SU-DHL-6 (cell line): ENCODE measurements around the gene HSPB1.

Experiments
- H2AFZ ChIP-seq: fragments of 200-600 bp; sonication (generic); 2 replicates; pipeline ENCODE4 v1.6.1; 2014; ENCODE audit warnings: low read depth, mild to moderate bottlenecking, moderate library complexity, mixed read lengths, antibody characterized with exemption, low read length; ENCODE audit not compliant: severe bottlenecking
- H3F3A ChIP-seq: fragments of 200-600 bp; shearing (Covaris generic); 2 replicates; pipeline ENCODE4 v1.6.0; 2016; ENCODE audit warnings: antibody characterized with exemption, mild to moderate bottlenecking; ENCODE audit not compliant: insufficient read depth
- H3K27ac ChIP-seq: fragments of 200-600 bp; sonication (generic); 2 replicates; pipeline ENCODE4 v1.5.1; 2016; ENCODE audit warnings: low read depth, mild to moderate bottlenecking, low read length, moderate library complexity, mixed read lengths
- H3K27me3 ChIP-seq: fragments of 200-600 bp; sonication (generic), shearing (Covaris generic); 2 replicates; pipeline ENCODE4 v1.6.0; 2014; ENCODE audit warnings: mild to moderate bottlenecking, low read length
- H3K36me3 ChIP-seq: fragments of 200-600 bp; sonication (generic); 2 replicates; pipeline ENCODE4 v1.6.1; 2014; ENCODE audit warnings: mild to moderate bottlenecking, low read length, mixed read lengths
- H3K4me2 ChIP-seq: fragments of 300-600, 200-600 bp; shearing (Covaris generic), sonication (generic); 2 replicates; pipeline ENCODE4 v1.6.0; 2014; ENCODE audit warnings: low read length, low read depth, mild to moderate bottlenecking; ENCODE audit not compliant: poor library complexity, severe bottlenecking
- H3K4me3 ChIP-seq: fragments of 200-600 bp; sonication (generic); 2 replicates; pipeline ENCODE4 v1.5.1; 2014; ENCODE audit warnings: antibody characterized with exemption, low read length, mild to moderate bottlenecking, mixed read lengths; ENCODE audit not compliant: insufficient read depth, poor library complexity, severe bottlenecking
- H3K79me2 ChIP-seq: fragments of 200-600 bp; sonication (generic); 2 replicates; pipeline ENCODE4 v1.6.1; 2014; ENCODE audit warnings: mild to moderate bottlenecking, low read length, moderate library complexity; ENCODE audit not compliant: insufficient read depth
- H3K9ac ChIP-seq: fragments of 200-600 bp; sonication (generic); 2 replicates; pipeline ENCODE4 v1.7.0; 2014; ENCODE audit warnings: mild to moderate bottlenecking, low read length
- H3K9me2 ChIP-seq: fragments of 200-600 bp; sonication (generic); replicated peaks from 2 replicates; pipeline ENCODE4 v1.6.1; 2014; ENCODE audit warnings: low read length; ENCODE audit not compliant: insufficient read depth
- H3K9me3 ChIP-seq: fragments of 200-600 bp; sonication (generic); 2 replicates; pipeline ENCODE4 v1.6.1; 2014; ENCODE audit warnings: low read length, mixed read lengths; ENCODE audit not compliant: insufficient read depth
- H4K20me1 ChIP-seq: fragments of 200-600 bp; sonication (generic); 2 replicates; pipeline ENCODE4 v1.6.1; 2014; ENCODE audit warnings: low read depth, mild to moderate bottlenecking, antibody characterized with exemption, low read length, moderate library complexity, mixed read lengths
- CTCF ChIP-seq: fragments of 200-600 bp; sonication (generic); IDR thresholded peaks from one replicate; pipeline ENCODE4 v1.5.1; 2017; ENCODE audit warnings: antibody characterized with exemption, mild to moderate bottlenecking, low read length, moderate library complexity; ENCODE audit not compliant: insufficient read depth, poor library complexity, severe bottlenecking
- EZH2phosphoT487 ChIP-seq: fragments of 200-600 bp; sonication (generic), shearing (Covaris generic); conservative IDR thresholded peaks from 2 replicates; pipeline ENCODE4 v1.6.1; 2018; ENCODE audit warnings: mild to moderate bottlenecking, antibody characterized with exemption, low read length, moderate library complexity, mixed read lengths

The HSPB1 gene

GRCh38 chr7:76261931-76262330, 40.5 kb upstream of the HSPB1 start:
- Histone ChIP-seq H3K4me3 (no peak overlapping the region), H3K27ac (no peak overlapping the region), H3K4me2 (no peak overlapping the region), H3F3A (no peaks in the 10 kb centered on the region), H2AFZ (no peak overlapping the region), H4K20me1 (no peaks in the 10 kb centered on the region), H3K27me3 (no peaks in the 10 kb centered on the region), H3K9me3 (no peaks in the 10 kb centered on the region), H3K36me3 (no peaks in the 10 kb centered on the region), H3K9me2 (no peaks in the 10 kb centered on the region), H3K9ac (no peak overlapping the region), H3K79me2 (no peaks in the 10 kb centered on the region)
- TF ChIP-seq CTCF (no peak), EZH2phosphoT487 (no peak)

DNA sequence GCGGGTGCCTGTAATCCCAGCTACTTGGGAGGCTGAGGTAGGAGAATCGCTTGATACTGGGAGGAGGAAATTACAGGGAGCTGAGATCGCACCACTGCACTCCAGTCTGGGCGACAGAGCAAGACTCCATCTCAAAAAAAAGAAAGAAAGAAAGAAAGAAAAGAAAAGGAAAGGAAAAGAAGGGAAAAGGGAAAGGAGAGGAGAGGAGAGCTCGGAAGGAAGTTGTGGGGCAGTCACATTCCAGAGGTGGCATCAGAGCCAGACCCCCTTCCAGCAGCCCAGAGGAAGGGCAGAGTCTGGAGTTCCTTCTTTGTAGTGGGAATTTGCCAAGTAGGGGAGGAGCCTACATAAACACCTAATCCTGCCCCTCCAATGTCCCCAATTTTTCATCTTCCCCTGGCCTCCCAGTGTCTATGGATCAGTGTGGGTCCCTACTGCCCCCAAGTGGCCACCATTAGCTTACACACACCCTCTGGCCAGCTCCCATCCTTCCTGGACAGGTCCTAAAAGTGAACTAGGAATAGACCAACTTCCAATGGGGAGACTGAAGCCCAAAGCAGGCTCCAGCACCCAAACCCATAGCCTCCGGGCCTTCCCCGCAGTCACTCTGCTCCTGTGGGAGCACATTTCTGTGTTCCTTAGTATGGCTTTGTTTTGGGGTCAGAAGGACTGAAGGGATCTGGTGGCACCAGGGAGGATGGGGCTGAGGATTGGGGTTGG, 39.6 kb upstream of the HSPB1 start:
- H3K4me3 ChIP-seq = no peak overlapping the region
- H3K9ac ChIP-seq = no peak overlapping the region
- H4K20me1 ChIP-seq = no peaks in the 10 kb centered on the region
- no peaks in the 10 kb centered on the region for H3K9me3 ChIP-seq
- H2AFZ ChIP-seq = no peak overlapping the region
- no peaks in the 10 kb centered on the region for H3K79me2 ChIP-seq
- no peak overlapping the region for H3K4me2 ChIP-seq
- H3K36me3 ChIP-seq = no peaks in the 10 kb centered on the region
- H3F3A ChIP-seq = no peaks in the 10 kb centered on the region
- H3K9me2 ChIP-seq = no peaks in the 10 kb centered on the region
- TF ChIP-seq EZH2phosphoT487 (no peak), CTCF (peak; percentile 92)
- H3K27ac ChIP-seq = no peak overlapping the region
- no peaks in the 10 kb centered on the region for H3K27me3 ChIP-seq

DNA sequence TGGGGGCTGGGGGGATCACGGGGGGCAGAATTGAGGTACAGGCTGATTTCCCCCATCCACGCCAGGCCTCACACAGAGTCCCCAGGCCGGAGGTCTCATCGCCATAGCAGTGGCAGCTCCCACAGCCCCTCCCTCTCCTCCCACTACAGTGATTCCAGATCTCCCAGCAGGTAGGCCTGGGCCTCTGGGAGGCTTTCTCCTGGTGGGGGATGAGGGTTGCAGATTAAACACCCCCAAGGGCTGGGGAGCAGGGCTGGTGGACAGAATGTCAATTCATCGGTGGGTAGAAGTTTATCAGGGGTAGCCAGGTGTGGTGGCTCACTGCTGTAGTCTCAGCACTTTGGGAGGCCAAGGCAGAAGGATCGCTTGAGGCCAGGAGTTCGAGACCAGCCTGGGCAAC, 37.2 kb upstream of the HSPB1 start:
- H3K36me3 ChIP-seq = no peaks in the 10 kb centered on the region
- no peaks in the 10 kb centered on the region for H3K9me3 ChIP-seq
- H3K9ac ChIP-seq = no peak overlapping the region
- no peak overlapping the region for H3K4me3 ChIP-seq
- no peaks in the 10 kb centered on the region for H3K27me3 ChIP-seq
- no peaks in the 10 kb centered on the region for H3K79me2 ChIP-seq
- H3K4me2 ChIP-seq = no peak overlapping the region
- no peak overlapping the region for H2AFZ ChIP-seq
- H3F3A ChIP-seq = no peaks in the 10 kb centered on the region
- H4K20me1 ChIP-seq = no peaks in the 10 kb centered on the region
- H3K9me2 ChIP-seq = no peaks in the 10 kb centered on the region
- H3K27ac ChIP-seq = no peak overlapping the region
- TF ChIP-seq CTCF = no peak
- TF ChIP-seq EZH2phosphoT487 = no peak
